ENCODE data around the gene TPCN2.

Gene TPCN2

DNA sequence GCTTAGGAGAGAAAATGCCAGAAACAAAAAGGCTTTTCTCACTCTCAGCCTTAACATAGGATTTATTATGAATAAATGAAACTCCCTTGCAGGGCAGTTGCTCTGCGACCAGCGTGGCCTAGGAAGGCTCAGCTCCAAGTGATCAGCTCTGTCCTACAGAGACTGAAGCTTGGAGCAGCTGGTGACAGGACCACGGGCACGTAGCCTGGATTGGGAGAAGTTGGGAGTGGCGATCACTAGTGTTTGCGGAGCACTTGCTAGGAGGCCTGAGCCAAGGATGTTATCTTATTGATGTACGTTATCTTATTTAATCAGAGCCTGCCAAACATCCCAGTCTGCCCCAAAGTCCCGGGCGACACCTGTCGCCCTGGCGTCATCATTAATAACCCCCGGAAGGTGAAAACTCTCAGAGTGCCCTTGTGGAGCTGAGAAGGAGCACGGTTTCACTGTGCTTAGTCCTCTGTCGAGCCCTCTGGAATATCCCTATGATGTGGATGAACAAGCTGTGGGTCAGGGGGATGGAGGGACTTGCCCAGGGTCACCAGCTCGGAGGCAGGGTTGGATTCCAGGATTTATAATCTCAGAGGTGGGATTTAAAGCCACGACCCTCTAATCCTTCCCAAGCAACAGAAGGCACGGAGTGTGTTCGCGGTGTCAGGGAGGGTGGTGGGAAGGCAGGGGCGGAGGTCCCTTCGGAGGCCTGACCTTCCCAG, 66.2 kb downstream of the TPCN2 start:
- DNase-seq, result no peak

DNA sequence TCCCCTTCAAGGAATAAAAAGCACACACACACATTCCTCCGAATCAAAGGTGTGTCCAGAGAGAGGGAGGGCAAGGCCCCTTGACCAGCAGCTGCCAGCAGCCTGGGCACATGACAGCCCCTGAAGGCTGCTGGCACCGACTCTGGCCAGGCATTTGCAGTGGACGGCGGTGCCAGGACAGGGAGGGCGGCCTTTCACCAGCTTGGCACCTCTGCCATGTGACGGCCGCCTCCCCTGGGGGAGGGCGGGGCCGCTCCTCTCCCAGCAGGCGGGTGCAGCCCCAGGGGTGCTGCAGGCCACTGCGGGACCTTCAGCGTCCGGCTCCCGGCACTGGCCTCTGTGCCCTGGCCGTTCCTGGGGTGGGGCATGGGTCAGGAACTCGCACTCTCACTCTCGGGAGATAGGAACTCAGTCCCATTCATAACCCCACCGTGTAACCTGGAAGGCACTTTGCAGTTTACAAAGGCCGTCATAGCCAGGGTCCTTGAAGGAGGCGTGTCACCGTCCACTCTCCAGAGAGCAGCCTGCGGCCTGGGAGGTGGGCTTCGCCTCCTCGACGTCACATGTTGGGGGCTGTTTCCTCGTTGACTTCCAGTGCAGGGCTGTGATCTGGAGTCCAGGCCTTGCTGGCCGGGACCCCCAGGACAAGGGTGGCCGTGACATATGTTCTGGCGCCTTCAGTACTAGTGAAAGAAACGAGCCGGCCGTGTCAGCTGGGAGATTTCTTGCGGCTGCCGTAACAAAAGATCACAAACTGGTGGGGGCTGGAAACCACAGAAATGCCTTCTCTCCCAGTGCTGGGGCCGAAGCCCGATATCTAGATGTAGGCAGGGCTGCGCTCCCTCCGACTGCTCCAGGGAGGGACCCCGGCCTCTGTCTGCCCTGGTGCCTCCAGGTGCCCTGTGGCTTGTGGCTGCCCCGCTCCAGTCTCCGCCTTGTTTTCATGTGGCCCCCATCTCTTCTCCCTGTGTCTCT, 67.1 kb downstream of the TPCN2 start:
- DNase-seq, result no peak

DNA sequence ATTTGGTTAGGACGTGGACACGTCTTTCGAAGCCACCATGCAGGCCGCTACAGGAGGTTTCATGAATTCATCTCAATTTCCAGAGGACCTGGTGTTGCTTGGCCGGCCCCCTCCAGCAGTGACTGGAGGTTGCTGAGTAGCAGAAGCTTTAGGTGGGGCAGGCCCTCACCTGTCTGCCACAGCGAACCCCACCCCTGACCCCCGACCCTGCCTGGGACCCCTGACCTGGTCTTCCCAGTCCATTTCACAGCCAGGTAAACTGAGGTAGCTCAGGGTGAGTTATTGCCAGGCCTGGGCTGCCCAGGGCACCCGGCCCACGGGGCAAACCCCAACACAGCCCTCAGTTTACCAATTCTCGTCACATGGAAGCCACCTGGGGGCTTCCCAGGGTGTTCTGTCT, 67.9 kb downstream of the TPCN2 start:
- no peak for DNase-seq

DNA sequence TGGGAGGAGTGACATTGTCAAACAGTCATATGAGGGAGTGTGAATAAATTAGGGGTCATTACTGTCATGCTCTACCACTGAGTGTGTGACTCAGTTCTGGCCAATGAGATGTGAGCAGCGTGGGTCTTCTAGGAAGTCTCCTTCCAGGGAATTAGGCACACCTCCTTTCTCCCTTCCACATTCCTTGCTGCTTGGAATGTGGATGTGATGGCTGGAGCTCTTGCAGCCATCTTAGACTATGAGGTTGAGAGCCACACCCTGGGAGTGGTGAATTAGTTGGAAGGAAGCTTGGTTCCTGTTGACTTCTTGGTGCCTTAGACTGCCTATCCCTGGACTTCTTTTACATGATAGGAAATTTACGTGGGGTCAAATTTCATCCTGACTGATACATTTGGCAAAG, 70.5 kb downstream of the TPCN2 start:
- no peak for DNase-seq

DNA sequence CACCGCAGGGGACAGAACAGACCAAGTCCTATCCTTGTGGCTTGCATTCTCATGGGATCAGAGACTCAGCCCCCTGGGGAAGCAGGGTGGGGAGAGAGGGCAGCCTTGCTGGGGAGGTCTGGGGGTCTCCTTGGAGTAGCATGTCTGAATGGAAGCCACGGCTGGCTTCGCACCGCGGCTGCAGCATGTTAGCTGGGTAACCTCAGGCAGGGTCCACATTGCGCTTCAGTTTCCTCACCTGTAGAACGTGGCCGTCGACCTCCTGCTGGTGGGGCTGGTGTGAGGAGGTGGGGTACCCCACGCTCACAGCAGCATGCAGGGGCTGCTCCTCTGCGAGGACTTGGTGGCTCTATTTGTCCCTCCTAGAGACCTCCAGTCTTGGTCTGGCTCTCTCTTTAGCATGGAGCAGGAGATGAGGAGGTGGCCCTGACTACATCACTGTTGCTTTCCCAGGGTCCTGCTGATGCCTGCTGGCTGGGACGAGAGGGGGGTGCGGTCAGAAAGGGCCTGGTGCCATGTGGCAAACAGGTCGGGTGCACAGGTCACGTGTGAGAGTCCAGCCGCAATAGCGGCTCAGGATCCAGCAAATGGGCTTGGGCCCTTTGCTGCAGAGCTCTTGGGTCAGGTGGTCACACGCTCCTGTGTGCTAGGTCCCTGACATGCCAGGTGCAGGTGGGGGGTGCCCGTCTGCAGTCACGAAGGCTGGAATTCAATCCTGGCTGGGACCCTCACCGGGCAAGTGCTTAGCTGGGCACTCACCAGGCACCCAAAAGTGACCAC, 71.6 kb downstream of the TPCN2 start:
- no peak for DNase-seq

DNA sequence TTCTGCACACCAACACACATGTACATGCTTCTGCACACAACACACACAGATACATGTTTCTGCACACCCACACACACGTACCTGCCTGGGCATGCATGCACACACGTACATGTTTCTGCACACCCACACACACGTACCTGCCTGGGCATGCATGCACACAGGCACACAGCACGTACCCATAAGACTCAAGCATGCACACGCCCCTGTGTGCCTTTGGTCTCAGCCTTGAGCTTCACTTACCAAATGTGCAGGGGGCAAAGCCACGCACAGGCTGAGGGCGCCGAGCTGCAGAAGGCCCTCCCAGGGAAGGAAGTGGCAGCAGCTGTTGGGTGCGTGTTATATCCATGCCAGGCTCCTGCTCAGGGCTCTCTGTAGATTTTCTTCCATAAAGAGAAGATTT, 72.3 kb downstream of the TPCN2 start:
- no peak for DNase-seq

DNA sequence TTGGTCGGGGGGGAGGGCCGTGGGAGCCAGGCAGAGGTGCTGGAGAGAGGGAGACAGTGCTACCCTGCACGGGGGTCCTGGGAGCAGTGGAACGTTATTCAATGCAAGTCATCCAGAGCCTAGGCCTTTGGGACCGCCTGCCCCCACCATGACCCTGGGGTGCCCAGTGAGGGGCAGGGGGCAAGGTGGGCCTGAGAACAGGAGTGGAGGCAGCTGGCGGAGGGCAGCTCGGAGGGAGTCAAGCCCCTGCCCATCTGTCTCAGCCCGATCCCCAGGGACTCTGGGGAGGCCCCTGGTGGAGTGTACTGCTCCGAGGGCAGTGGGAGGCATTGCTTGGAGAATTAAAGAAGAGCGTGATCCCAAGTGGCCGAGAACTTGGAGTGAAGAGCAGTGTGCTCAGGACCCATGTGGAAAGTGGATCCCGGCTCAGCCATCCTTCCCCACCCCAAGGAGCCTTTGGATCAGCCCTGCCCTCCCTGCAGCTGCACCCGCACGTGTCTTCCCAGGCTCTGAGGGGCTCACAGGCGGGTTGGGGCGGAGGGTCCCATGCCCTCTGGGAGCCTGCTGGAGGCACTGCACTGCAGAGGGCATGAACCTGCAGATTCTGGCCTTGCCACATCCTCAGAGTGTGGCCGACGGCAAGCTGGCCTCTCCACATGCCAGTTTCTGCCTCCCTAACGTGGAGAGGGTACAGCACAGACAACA, 73.0 kb downstream of the TPCN2 start:
- DNase-seq, result no peak

DNA sequence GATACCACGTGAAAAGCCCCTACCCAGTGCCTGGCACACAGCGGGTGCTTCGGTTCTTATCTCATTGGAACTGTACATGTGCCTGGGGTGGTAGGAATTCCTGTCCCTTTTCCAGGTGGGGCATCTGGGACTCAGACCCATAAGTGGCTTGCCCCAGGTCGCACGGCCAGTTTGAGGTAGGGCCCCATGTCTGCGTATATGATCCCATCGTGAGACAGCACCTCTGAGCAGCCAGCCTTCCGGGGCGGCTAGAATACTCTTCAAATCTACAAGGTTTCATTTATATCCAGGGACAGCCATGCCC, 73.5 kb downstream of the TPCN2 start:
- no peak for DNase-seq

DNA sequence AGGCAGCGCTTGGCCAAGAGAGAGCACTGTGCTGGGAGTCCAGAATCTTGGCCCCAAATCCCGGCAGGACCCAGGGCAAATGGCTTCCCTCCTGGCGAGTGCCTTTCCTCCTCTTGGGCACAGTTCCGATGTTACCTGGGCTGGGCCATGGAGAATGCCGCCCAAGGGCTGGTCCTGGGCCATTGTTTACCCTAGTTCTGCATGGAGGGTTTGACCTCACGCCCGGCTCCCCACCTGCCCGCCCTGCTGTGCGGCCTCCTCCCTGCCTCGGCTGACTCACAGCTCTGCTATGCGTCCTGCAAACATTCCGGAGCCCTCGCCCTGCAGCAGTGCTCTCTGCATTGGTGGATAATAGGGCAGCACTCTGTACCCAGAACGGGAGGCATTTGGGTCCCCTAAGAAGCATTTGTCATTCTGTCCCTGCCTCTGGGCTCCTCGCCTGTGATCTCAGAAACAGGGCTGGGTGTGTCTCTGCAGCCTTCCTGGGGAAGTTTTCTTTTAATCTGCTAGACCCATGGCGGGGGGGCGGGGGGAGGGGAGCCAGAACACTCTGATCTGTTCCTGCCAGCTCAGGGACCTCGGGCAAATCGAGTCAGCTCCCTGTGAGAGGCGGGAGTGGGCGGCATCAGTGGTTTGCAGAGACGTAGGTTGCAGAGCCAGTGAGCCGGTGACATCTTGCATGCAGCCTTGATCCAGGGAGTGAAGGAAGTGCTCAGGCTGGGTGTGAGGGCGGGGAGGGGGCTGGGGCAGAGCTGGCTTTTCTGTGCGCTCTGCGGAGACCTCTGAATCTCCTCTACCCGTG, 74.1 kb downstream of the TPCN2 start:
- peak; percentile 45 for DNase-seq

DNA sequence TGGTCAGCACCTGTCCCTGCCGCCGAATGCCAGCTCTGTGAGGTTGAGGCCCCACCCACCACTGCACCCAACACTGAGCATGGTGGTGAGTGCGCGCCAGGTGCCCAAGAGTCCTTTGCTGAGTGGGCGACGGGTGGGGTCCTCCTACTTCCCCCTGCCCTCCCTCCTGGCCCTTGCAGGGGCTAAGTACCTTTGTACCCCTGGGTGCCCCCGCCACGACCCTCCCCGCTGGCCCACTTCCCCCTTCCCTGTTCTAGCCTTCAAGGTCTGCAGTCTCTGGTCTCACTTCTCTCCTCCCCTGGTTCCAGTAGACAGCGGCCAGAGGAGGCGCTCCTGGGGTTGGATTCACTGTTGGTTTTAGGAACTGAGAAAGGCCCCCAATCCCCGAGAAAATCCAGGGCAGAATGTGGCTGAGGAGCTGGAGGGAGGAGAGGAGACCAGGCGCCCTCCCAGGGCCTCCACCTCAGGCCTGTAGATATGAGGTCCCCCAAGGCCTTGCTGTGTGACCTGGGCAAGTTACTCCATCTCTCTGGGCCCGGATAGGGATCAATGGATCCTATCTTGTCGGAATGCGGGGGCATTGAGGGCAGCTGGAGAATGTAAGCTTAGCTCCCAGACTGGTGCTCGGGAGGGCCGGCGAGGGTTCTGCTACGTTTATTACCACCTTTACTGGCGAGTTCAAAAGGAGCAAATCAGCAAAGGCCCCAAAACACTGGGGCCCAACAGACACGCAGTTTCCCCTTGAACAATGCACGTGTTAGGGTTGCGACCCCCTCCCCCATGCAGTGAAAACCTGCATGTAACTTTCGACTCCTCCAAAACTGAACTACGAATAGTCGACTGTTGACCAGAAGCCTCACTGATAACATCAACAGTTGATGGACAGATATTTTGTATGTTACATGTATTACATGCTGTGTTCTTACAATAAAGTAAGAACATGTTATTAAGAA, 75.1 kb downstream of the TPCN2 start:
- DNase-seq, result no peak

DNA sequence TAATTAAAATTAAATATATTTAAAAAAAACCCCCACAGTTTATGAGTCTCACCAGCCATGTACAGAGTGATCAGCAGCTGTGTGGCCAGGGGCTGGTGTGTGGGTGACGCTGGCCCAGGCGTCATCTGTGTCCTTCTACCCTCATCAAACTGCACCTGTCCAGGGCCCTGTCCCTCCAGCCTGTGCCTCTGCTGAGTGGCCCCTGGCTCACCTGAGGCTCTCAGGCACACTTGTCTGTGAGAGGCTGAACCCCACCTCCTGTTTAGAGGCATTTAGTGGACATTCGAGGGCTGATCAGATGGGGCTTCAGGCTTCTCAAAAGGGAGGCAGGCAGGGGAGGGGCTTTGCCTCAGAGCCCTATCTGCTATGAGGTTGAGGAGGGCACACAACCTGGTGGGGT, 77.1 kb downstream of the TPCN2 start:
- DNase-seq, result no peak

DNA sequence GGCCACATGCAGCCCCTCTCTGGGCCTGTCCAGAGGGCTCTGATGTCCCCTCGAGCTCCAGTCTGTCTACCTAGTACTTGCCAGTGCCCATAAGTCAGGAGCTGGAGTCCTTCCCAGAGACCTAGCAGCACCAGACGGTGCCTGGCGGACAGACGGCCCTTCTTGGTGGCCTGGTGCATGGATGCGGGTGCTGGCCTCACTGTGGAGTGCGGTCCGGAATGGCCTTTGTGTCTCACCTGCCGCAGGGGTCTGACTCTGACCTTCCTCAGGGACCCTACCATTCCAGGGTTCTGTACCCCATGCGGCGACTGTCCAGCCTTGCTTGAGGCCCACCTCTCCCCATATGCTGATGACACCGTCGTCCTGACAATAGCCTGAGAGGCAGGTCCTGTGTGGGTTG, 77.6 kb downstream of the TPCN2 start:
- DNase-seq, result no peak

DNA sequence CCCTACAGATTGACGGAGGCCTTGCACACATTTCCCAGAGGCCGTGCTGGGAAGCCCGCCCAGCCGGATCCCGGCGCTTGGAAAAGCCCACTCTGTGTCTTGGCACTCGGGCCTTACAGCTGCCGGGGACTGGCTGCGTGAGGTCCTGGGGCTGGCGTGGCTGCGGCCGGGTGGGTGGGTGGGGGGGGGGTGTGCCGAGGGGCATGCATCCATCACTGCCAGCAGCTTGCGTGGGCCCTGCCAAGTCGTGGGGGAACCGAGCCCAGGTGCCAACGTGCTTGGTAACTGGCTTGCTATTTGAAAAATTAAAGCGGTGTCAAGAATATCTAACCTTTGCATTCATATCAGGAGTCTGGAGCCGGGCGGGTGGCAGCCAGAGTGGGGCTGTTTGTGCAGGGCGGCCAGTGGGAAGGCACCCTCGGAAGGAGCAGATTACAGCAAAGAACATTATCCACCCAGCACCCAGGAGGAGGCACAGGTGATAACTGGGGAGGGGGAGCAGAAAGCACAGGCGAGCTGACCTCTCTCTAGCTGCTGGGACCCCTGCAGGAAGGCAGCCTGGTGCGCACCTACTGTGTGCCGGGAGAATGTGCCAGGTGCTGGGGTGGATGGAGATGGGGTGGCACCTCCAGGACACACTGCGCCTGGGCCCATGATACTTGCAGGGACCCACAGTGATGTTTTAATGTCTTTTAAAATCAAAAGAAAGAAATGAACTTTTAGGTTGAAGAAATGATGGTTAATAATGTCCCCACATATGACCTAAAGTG, 78.5 kb downstream of the TPCN2 start:
- no peak for DNase-seq

DNA sequence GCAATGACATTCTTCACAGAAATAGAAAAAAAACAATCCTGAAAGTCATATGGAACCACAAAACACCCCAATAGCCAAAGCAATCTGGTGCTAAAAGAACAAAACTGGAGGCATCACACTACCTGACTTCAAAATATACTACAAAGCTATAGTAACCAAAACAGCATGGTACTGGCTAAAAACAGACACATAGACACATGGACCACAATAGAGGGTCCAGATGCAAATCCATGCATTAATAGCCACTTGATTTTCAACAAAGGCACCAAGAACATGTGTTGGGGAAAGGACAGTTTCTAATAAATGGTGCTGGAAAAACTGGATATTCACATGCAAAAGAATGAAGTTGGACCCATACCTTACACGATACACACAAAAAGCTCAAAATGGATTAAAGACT, 79.2 kb downstream of the TPCN2 start:
- DNase-seq, result no peak

DNA sequence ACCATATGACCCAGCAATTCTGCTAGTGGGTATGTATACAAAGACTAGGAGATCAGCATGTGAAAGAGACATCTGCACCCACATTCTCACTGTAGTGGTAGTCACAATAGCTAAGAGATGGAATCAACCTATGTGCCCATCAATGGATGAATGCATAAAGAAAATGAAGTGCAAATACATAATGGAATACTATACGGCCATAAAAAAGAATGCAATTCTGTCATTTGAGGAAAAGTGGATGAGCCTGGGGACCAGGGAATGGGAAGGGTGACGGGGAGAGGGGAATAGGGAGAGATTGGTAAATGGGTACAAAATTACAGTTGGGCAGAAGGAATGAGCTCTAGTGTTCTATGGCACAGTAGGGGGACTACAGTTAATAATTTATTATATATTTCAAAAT, 80.3 kb downstream of the TPCN2 start:
- no peak for DNase-seq

DNA sequence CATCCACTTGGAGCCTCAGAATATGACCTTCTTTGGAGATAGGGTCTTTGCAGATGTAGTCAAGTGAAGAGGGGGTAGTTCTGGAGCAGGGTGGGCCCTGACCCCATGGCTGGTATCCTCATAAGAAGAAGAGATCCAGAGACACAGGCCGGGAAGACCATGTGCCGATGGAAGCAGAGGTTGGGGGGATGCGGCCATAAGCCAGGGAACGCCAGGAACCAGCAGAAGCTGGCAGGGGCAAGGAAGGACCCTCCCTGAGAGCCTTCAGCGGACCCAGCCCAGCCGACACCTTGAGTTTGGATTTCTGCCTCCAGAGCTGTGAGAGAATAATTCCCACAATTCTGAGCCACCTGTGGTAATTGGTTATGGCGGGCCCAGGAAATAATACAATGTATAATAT, 80.9 kb downstream of the TPCN2 start:
- DNase-seq, result no peak

DNA sequence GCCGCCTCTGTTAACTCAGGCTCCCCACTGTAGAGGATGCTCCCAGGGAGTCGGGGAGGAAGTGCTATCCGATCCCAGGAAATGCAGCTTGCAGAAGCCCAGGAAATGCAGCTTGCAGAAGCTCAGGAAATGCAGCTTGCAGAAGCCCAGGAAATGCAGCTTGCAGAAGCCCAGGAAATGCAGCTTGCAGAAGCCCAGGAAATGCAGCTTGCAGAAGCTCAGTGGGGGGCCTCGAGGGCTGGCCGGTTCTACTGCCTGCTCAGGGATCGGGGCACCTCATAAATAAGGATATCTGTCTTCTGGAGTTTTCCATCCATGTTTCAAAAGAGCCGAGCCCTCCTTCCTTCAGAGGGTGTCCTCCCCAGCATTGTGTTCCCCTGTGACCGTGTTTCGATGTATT, 81.9 kb downstream of the TPCN2 start:
- DNase-seq, result no peak

DNA sequence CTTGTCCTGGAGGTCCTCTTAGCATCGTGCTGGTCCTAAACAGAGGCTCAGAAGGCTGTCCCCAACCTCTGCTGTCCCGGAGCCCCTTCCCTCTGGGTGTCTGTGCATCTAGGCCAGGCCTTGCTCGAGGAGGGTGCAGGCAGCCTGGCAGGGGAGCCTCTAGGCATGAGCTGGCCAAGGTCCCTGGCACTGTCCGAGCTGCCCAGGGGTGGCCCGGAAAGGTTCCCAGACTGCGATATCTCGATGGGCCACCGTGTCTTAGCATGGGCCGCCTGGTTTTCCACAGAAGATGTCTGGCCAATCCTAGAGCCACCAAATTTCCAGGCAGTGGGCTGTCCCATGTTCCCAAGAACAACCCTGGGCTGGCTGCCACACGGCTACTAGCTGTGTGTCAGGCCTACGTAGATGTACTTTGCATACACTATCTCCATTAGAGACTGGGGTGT, 82.4 kb downstream of the TPCN2 start:
- DNase-seq, result no peak

DNA sequence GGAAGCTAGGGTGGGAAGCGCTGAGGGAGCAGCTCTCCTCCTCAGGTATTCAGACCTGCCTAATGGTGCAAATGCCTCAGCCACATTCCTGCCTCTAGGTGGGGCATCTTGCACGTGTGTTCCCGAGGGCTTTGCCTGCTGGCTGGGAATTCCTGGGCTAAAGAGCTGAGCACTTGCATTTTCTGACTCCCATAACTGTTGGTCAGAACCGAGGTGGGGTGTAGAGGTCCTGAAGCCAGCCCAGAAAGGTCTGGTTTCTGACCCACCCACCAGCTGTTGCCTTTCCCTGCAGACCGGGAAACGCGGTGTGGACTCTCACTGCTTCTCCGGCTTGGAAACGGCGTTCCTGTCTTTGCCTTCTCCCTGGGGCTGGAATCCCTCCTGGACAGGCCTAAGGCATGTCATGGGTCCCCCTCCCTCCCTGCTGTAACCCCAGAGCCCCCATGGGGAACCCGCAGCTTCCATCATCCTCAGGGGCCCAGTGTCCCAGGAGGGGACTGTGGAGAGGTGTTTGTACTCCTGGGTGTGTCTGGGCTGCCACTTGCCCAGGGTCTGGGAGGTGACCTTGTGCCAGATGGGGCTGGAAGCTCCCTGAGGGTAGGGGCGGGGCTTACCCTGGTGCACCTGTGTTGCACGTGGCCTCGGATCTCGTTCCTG, 83.0 kb downstream of the TPCN2 start:
- no peak for DNase-seq

DNA sequence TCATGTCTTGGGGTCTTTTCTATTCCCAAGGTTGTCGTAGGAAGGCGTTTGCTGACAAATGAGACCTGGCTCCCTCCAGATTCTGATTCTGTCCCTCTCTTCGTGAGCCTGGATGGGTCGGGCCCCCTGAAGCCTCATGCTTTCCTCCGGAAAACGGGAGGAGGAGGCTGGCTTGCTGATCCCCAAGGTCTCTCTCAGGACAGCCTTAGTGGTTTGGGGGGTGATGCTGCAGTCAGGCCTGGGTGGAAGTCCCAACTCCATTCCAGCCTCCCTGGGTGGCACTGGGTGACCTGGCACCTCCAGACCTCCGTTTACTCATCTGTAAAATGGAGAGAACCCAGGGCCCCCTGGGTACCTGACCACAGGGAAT, 83.6 kb downstream of the TPCN2 start:
- no peak for DNase-seq
